ENCODE results near the gene DNAJC17. TPM values are rescaled to one million over a fixed set of nuclear protein-coding genes. Genes with fewer than 3 reads are reported as not detected.
A peak's percentile ranks its signal among the peaks of the same experiment; 100 is the strongest.

Gene DNAJC17
- total RNA-seq, 6 experiments from 2014 or later, result 25.9 to 39.9 (median 29.6) TPM

- H3K27me3 Mint-ChIP-seq (ENCODE audit: insufficient read depth), result no peaks in the 10 kb centered on the region; the same call in 1 of the 2 replicates
- peaks cover 14% of the 10 kb centered on the region for H3K36me3 Mint-ChIP-seq (ENCODE audit: low read depth)
- H3K27ac Mint-ChIP-seq, result no peak overlapping the region; the same call in 1 of the 2 replicates
- H3K4me1 Mint-ChIP-seq (ENCODE audit: low read depth), result peaks cover 41% of the 10 kb centered on the region
- H3K9me3 Mint-ChIP-seq, result no peaks in the 10 kb centered on the region
- no peak for DNase-seq
- TF ChIP-seq CTCF (IDR thresholded peaks at IDR 0.05), result no peak
- H3K4me3 Mint-ChIP-seq, result no peak overlapping the region
Measured at GRCh38 chr15:40796512-40796911, 10.8 kb downstream of the DNAJC17 start.

GRCh38 chr15:40796041-40796440 is 11.2 kb downstream of the DNAJC17 start:
- peaks cover 38% of the 10 kb centered on the region for H3K4me1 Mint-ChIP-seq (ENCODE audit: low read depth)
- no peak for TF ChIP-seq CTCF (IDR thresholded peaks at IDR 0.05)
- peaks cover 12% of the 10 kb centered on the region for H3K36me3 Mint-ChIP-seq (ENCODE audit: low read depth)
- no peaks in the 10 kb centered on the region for H3K9me3 Mint-ChIP-seq
- no peak overlapping the region for H3K4me3 Mint-ChIP-seq
- H3K27ac Mint-ChIP-seq, result peak overlapping the region; percentile 10
- no peaks in the 10 kb centered on the region for H3K27me3 Mint-ChIP-seq (ENCODE audit: insufficient read depth)
- no peak for DNase-seq

- Mint-ChIP-seq H3K27ac (peak overlapping the region; percentile 90), H3K36me3 (ENCODE audit: low read depth) (peaks cover 10% of the 10 kb centered on the region), H3K4me1 (ENCODE audit: low read depth) (peaks cover 32% of the 10 kb centered on the region), H3K27me3 (ENCODE audit: insufficient read depth) (no peaks in the 10 kb centered on the region), H3K9me3 (no peaks in the 10 kb centered on the region), H3K4me3 (peak overlapping the region; percentile 73)
- no peak for TF ChIP-seq CTCF (IDR thresholded peaks at IDR 0.05)
- DNase-seq, result peak; percentile 88
Measured at GRCh38 chr15:40793216-40793989, 13.9 kb downstream of the DNAJC17 start.

GRCh38 chr15:40792394-40792793 is 14.9 kb downstream of the DNAJC17 start:
- Mint-ChIP-seq H3K27ac (peak overlapping the region; percentile 90; the same call in 1 of the 2 replicates), H3K36me3 (ENCODE audit: low read depth) (peaks cover 10% of the 10 kb centered on the region), H3K4me1 (ENCODE audit: low read depth) (peaks cover 34% of the 10 kb centered on the region), H3K9me3 (no peaks in the 10 kb centered on the region), H3K4me3 (no peak overlapping the region), H3K27me3 (ENCODE audit: insufficient read depth) (no peaks in the 10 kb centered on the region)
- no peak for TF ChIP-seq CTCF (IDR thresholded peaks at IDR 0.05)
- DNase-seq, result no peak

- Mint-ChIP-seq H3K4me3 (no peak overlapping the region), H3K36me3 (ENCODE audit: low read depth) (peaks cover 10% of the 10 kb centered on the region), H3K27me3 (ENCODE audit: insufficient read depth) (no peaks in the 10 kb centered on the region), H3K4me1 (ENCODE audit: low read depth) (peaks cover 41% of the 10 kb centered on the region), H3K9me3 (no peaks in the 10 kb centered on the region), H3K27ac (peak overlapping the region; percentile 62)
- DNase-seq, result peak; percentile 4
- no peak for TF ChIP-seq CTCF (IDR thresholded peaks at IDR 0.05)
Measured at GRCh38 chr15:40790718-40791117, 16.6 kb downstream of the DNAJC17 start.
